PC-3 (cell line): ENCODE measurements around the gene PAGR1. TPM values are rescaled to one million over a fixed set of nuclear protein-coding genes. Genes with fewer than 3 reads are reported as not detected.

Source experiments
- ATAC-seq: fragments of 200-7000 bp; cut with Tn5 transposase; 2 replicates; pipeline ENCODE4 v1.9.1; 2020; ENCODE audit warnings: mild to moderate bottlenecking, moderate library complexity
- BruUV-seq: library from RNA; stranded (reverse); fragments of 400-500 nt; replicated peaks from 2 replicates; lab custom pipeline; 2021; lab: Mats Ljungman, UMichigan
- CTCF ChIA-PET: fragments of 300-600 bp; sonication (Branson Sonifier 250); formaldehyde crosslinking; loops from one replicate; lab custom pipeline; 2022; ENCODE audit warnings: antibody characterized with exemption; lab: Charles Lee
- POLR2A ChIA-PET: fragments of 300-600 bp; sonication (Branson Sonifier 250); formaldehyde crosslinking; loops from one replicate; lab custom pipeline; 2022; ENCODE audit warnings: antibody characterized with exemption; ENCODE audit not compliant: unreplicated experiment; lab: Charles Lee
- DNase-seq: peaks from one replicate; pipeline ENCODE4 v3.0.0-alpha.2; 2015
- H2AFZ ChIP-seq: fragments of 300-600 bp; sonication (generic); 2 replicates; pipeline ENCODE4 v1.6.0; 2016; ENCODE audit warnings: antibody characterized with exemption, low read length
- H3F3A ChIP-seq: fragments of 300-600 bp; sonication (generic); one replicate; pipeline ENCODE4 v1.6.0; 2017; ENCODE audit warnings: antibody characterized with exemption, low read length, control low read depth, mild to moderate bottlenecking; ENCODE audit not compliant: unreplicated experiment
- H3K27ac ChIP-seq: fragments of 300-600 bp; sonication (generic); 2 replicates; pipeline ENCODE4 v1.5.1; 2016; ENCODE audit warnings: mild to moderate bottlenecking, low read length
- H3K27me3 ChIP-seq: fragments of 300-600 bp; sonication (generic); 2 replicates; pipeline ENCODE4 v1.6.1; 2016; ENCODE audit warnings: low read length, mixed read lengths
- H3K36me3 ChIP-seq: fragments of 300-600 bp; sonication (generic); 2 replicates; pipeline ENCODE4 v1.6.1; 2016; ENCODE audit warnings: low read depth, mixed run types, low read length, mixed read lengths
- H3K4me1 ChIP-seq: fragments of 300-600 bp; sonication (generic); 2 replicates; pipeline ENCODE4 v1.5.1; 2016; ENCODE audit warnings: low read length; ENCODE audit not compliant: insufficient read depth
- H3K4me2 ChIP-seq: fragments of 300-600 bp; sonication (generic); 2 replicates; pipeline ENCODE4 v1.6.0; 2016; ENCODE audit warnings: low read length
- H3K4me3 ChIP-seq: fragments of 300-600 bp; sonication (generic); 2 replicates; pipeline ENCODE4 v1.5.1; 2016; ENCODE audit warnings: mild to moderate bottlenecking, low read length, mixed read lengths
- H3K79me2 ChIP-seq: fragments of 300-600 bp; sonication (generic); 2 replicates; pipeline ENCODE4 v1.6.1; 2017; ENCODE audit warnings: low read length, mixed read lengths
- H3K9ac ChIP-seq: fragments of 300-600 bp; sonication (generic); 2 replicates; pipeline ENCODE4 v1.6.0; 2016; ENCODE audit warnings: mild to moderate bottlenecking, low read length
- H3K9me2 ChIP-seq: fragments of 300-600 bp; sonication (generic); replicated peaks from 2 replicates; pipeline ENCODE4 v1.6.1; 2016; ENCODE audit warnings: mixed run types, low read length, mixed read lengths
- H3K9me3 ChIP-seq: fragments of 300-600 bp; sonication (generic); 2 replicates; pipeline ENCODE4 v1.6.1; 2016; ENCODE audit warnings: low read length, mixed read lengths
- H4K20me1 ChIP-seq: fragments of 300-600 bp; sonication (generic); 2 replicates; pipeline ENCODE4 v1.6.1; 2016; ENCODE audit warnings: low read length, mixed read lengths
- CTCF ChIP-seq: fragments of 300-600 bp; sonication (generic); conservative IDR thresholded peaks from 2 replicates; pipeline ENCODE4 v1.5.1; 2017; ENCODE audit warnings: antibody characterized with exemption, low read depth, mild to moderate bottlenecking, low read length
- EZH2 ChIP-seq: fragments of 300-600 bp; sonication (generic); IDR thresholded peaks from one replicate; pipeline ENCODE4 v1.6.1; 2017; ENCODE audit warnings: antibody characterized with exemption, mild to moderate bottlenecking, low read length; ENCODE audit not compliant: unreplicated experiment
- EZH2phosphoT487 ChIP-seq: fragments of 300-600 bp; sonication (generic); IDR thresholded peaks from 2 replicates; pipeline ENCODE4 v1.6.1; 2018; ENCODE audit warnings: mild to moderate bottlenecking, antibody characterized with exemption, low read length, borderline replicate concordance
- intact Hi-C: fragments of 100-400 bp; cut with micrococcal nuclease; formaldehyde crosslinking; loops from 2 replicates; pipeline ENCODE4 v1.9.0; 2023
- total RNA-seq: library from RNA; depleted of rRNA; stranded (reverse); fragments of >200 nt; gene quantifications from 2 replicates; pipeline ENCODE4 v1.2.3, GENCODE V29; 2014

Gene PAGR1
- total RNA-seq, 1 experiment from 2014 or later = 53.8 TPM

GRCh38 chr16:29858149-29858849 lies 42.3 kb downstream of the PAGR1 start:
- ATAC-seq (no peak), DNase-seq (no peak)
- Histone ChIP-seq H3K4me3 (no peak overlapping the region), H3K9ac (no peak overlapping the region), H3K4me1 (no peaks in the 10 kb centered on the region), H3K79me2 (peaks cover 17% of the 10 kb centered on the region), H3K27me3 (no peaks in the 10 kb centered on the region), H3K9me2 (no peaks in the 10 kb centered on the region), H3K4me2 (no peak overlapping the region), H3K27ac (no peak overlapping the region), H3K36me3 (no peaks in the 10 kb centered on the region), H3F3A (no peaks in the 10 kb centered on the region), H2AFZ (no peak overlapping the region), H4K20me1 (no peaks in the 10 kb centered on the region), H3K9me3 (no peaks in the 10 kb centered on the region)
- ChIA-PET POLR2A (no interaction called here), CTCF (no interaction called here)
- intact Hi-C loops = no loop called here
- BruUV-seq = no TSS peak
- TF ChIP-seq EZH2 = no peak
- no peak for TF ChIP-seq CTCF
- TF ChIP-seq EZH2phosphoT487 = no peak

- no peak overlapping the region for H2AFZ ChIP-seq
- ATAC-seq (no peak), DNase-seq (no peak)
- POLR2A ChIA-PET = no interaction called here
- H3K9me2 ChIP-seq = no peaks in the 10 kb centered on the region
- no peaks in the 10 kb centered on the region for H3K4me1 ChIP-seq
- intact Hi-C loops = no loop called here
- no peak overlapping the region for H3K4me3 ChIP-seq
- no peak for TF ChIP-seq CTCF
- no peak for TF ChIP-seq EZH2
- no peak for TF ChIP-seq EZH2phosphoT487
- BruUV-seq = no TSS peak
- H3F3A ChIP-seq = no peaks in the 10 kb centered on the region
- H3K9ac ChIP-seq = no peak overlapping the region
- no peaks in the 10 kb centered on the region for H3K27me3 ChIP-seq
- H3K36me3 ChIP-seq = no peaks in the 10 kb centered on the region
- H3K27ac ChIP-seq = no peak overlapping the region
- H3K4me2 ChIP-seq = no peak overlapping the region
- H3K79me2 ChIP-seq = peaks cover 17% of the 10 kb centered on the region
- CTCF ChIA-PET = no interaction called here
- no peaks in the 10 kb centered on the region for H3K9me3 ChIP-seq
- H4K20me1 ChIP-seq = no peaks in the 10 kb centered on the region
These were observed 43.0 kb downstream of the PAGR1 start for GRCh38 chr16:29858974-29859373.

GRCh38 chr16:29860218-29860617 lies 44.3 kb downstream of the PAGR1 start:
- ChIA-PET CTCF (no interaction called here), POLR2A (no interaction called here)
- H3K4me3 ChIP-seq = no peak overlapping the region
- no peak overlapping the region for H3K9ac ChIP-seq
- intact Hi-C loops = loop anchor here (5.0 kb wide), 2 partner anchors 43 to 162 kb away; partner anchors contain the start of genes C16orf92 and PAGR1
- no peaks in the 10 kb centered on the region for H3K9me3 ChIP-seq
- no peak overlapping the region for H3K27ac ChIP-seq
- H3K79me2 ChIP-seq = peaks cover 17% of the 10 kb centered on the region
- no peaks in the 10 kb centered on the region for H3K27me3 ChIP-seq
- no peaks in the 10 kb centered on the region for H3K4me1 ChIP-seq
- no peak for ATAC-seq
- H3F3A ChIP-seq = no peaks in the 10 kb centered on the region
- DNase-seq = no peak
- TF ChIP-seq EZH2 = no peak
- TF ChIP-seq EZH2phosphoT487 = no peak
- TF ChIP-seq CTCF = no peak
- no peaks in the 10 kb centered on the region for H4K20me1 ChIP-seq
- no peak overlapping the region for H2AFZ ChIP-seq
- H3K9me2 ChIP-seq = no peaks in the 10 kb centered on the region
- BruUV-seq = no TSS peak
- H3K4me2 ChIP-seq = no peak overlapping the region
- no peaks in the 10 kb centered on the region for H3K36me3 ChIP-seq
